BE2C (cell line): ENCODE results near the gene FOXM1.

ENCODE experiments used
- DNase-seq: peaks from one replicate; pipeline ENCODE4 v3.0.0-alpha.2; 2020
- H3K27me3 ChIP-seq: fragments of 250-450 bp; sonication (Bioruptor Pico); 2 replicates; pipeline ENCODE4 v1.5.1; 2020; ENCODE audit warnings: mild to moderate bottlenecking
- H3K36me3 ChIP-seq: fragments of 250-450 bp; sonication (Bioruptor Pico); 2 replicates; pipeline ENCODE4 v1.5.1; 2020; ENCODE audit warnings: mild to moderate bottlenecking
- H3K4me1 ChIP-seq: fragments of 250-450 bp; sonication (Bioruptor Pico); 2 replicates; pipeline ENCODE4 v1.5.1; 2020
- H3K4me3 ChIP-seq: 2 replicates; pipeline ENCODE4 v1.5.1; 2011; ENCODE audit warnings: low read depth, low read length
- H3K9me3 ChIP-seq: fragments of 250-450 bp; sonication (Bioruptor Pico); 2 replicates; pipeline ENCODE4 v1.5.1; 2020
- TF ChIP-seq, protein P1 (sequence below): IDR thresholded peaks from 2 replicates; pipeline ENCODE4 v1.5.1; 2012; ENCODE audit warnings: mild to moderate bottlenecking, low read depth, low read length

The FOXM1 gene

DNA sequence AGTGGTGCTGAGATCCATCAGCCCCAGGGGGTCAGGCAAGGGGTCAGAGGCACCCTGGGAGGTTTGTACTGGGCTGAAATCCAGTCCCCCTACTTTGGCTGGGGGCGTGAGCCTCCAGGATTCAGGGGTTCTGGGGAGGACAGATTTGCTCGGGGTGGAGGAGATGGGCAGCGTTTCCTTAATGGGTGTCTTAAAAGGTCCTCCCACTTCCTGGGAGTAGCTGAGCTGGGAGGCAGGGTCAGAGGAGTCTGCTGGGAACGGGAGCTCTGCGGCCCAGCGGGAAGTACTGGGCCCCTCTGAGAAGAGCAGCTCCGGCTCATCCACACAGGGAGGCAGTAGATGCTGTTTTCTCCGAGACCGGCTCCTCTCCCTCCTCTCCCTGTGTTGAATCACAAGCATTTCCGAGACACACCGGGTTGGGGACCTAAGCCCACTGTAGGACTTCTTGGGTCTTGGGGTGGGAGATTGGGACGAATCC, 18.0 kb downstream of the FOXM1 start:
- DNase-seq, result no peak
- Histone ChIP-seq H3K4me1 (no peaks in the 10 kb centered on the region), H3K36me3 (peaks cover 48% of the 10 kb centered on the region), H3K4me3 (no peak overlapping the region), H3K9me3 (no peaks in the 10 kb centered on the region), H3K27me3 (no peaks in the 10 kb centered on the region)
- TF ChIP-seq, protein P1, sequence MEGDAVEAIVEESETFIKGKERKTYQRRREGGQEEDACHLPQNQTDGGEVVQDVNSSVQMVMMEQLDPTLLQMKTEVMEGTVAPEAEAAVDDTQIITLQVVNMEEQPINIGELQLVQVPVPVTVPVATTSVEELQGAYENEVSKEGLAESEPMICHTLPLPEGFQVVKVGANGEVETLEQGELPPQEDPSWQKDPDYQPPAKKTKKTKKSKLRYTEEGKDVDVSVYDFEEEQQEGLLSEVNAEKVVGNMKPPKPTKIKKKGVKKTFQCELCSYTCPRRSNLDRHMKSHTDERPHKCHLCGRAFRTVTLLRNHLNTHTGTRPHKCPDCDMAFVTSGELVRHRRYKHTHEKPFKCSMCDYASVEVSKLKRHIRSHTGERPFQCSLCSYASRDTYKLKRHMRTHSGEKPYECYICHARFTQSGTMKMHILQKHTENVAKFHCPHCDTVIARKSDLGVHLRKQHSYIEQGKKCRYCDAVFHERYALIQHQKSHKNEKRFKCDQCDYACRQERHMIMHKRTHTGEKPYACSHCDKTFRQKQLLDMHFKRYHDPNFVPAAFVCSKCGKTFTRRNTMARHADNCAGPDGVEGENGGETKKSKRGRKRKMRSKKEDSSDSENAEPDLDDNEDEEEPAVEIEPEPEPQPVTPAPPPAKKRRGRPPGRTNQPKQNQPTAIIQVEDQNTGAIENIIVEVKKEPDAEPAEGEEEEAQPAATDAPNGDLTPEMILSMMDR, result no peak

DNA sequence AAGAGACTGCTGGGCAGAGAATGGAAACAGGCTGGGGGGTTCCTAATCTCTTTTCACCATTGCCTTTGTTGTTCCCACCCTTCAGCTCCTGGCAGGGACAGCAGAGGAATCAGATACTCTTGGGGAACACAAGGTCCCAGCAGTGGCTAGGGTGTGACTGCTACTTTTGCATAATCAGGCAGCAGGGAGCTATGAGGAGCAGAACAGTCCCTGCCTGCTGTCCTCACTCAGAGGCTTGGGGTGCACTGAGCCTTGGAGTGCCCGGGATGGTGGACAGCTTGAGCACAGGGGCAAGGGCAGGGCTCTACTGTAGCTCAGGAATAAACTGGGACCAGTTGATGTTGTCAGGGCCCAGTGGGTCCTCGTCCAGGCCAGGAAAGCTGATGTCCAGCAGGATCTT, 18.6 kb downstream of the FOXM1 start:
- no peak overlapping the region for H3K4me3 ChIP-seq
- H3K27me3 ChIP-seq, result no peaks in the 10 kb centered on the region
- no peak for DNase-seq
- H3K9me3 ChIP-seq, result no peaks in the 10 kb centered on the region
- peaks cover 41% of the 10 kb centered on the region for H3K36me3 ChIP-seq
- H3K4me1 ChIP-seq, result no peaks in the 10 kb centered on the region
- TF ChIP-seq, protein P1, result no peak

DNA sequence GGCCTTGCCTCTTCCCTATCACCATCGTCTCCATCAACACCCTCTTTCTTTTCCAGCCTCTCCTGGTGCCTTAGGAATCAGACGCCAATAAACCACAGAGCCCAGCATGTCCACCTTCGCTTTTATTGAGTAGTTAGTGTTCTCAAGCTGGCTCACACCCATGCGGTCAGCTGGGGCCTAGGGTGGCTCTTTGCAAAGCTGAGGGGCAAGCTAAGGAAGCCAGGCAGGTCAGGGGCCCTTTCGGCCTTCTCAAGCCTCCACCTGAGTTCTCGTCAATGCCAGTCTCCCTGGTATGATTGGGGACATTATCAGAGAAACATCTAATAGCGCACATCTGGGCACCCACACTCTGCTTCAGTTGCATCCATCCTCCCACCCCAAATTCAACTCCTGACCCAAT, 19.4 kb downstream of the FOXM1 start:
- H3K27me3 ChIP-seq, result no peaks in the 10 kb centered on the region
- no peak for DNase-seq
- H3K36me3 ChIP-seq, result peaks cover 34% of the 10 kb centered on the region
- H3K4me3 ChIP-seq, result no peak overlapping the region
- no peaks in the 10 kb centered on the region for H3K4me1 ChIP-seq
- TF ChIP-seq, protein P1, result no peak
- no peaks in the 10 kb centered on the region for H3K9me3 ChIP-seq

DNA sequence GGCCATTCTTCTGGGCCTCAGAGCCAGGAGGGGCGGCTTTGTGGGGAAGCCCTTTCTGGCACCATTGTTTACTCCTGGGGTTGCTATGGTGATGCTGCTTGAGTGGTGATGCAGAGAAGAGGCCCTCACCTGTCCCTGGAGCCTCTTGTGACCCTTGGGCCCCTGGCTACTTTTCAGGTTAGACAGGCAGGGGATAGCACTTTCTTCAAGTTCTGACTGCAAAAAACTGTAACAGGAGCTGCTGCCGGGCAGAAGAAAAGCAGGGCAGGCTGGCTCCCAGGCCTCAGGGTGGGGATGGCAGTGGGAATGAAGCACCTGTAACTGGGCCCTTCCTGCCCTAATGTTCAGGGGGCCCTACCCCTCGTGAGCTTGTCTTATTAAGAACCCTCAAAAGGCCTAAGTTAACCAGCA, 19.9 kb downstream of the FOXM1 start, which contains the start of gene TEX52:
Gene TEX52 (minus strand): TSS at position 19 of the 411 bp plus-strand sequence. CDS start 13 bp downstream, at position 6.
- no peak for DNase-seq
- H3K36me3 ChIP-seq, result peaks cover 28% of the 10 kb centered on the region
- TF ChIP-seq, protein P1, result no peak

DNA sequence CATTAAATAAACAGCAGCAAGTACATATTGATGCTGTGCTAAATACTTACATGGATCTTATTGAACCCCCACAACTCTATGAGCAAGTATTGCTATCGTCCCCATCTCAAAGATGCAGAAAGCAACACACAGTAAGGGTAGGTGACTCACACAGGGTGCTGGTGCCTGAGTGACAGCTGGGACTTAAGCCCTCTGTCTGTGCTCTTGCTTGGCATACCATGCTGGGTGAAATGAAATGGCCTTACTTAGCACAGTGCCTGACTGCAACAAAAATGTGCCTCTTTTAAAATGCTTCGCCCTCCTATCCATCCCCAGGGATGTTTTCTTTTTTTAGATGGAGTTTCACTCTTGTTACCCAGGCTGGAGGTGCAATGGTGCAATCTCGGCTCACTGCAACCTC, 20.9 kb downstream of the FOXM1 start:
- no peaks in the 10 kb centered on the region for H3K9me3 ChIP-seq
- TF ChIP-seq, protein P1, result no peak
- no peaks in the 10 kb centered on the region for H3K27me3 ChIP-seq
- no peak overlapping the region for H3K4me3 ChIP-seq
- peaks cover 22% of the 10 kb centered on the region for H3K36me3 ChIP-seq
- H3K4me1 ChIP-seq, result no peaks in the 10 kb centered on the region
- no peak for DNase-seq

More for the DNA sequence above, 19.9 kb downstream of the FOXM1 start, which contains the start of gene TEX52:
- Histone ChIP-seq H3K4me1 (no peaks in the 10 kb centered on the region), H3K27me3 (no peaks in the 10 kb centered on the region), H3K4me3 (no peak within 1 kb of the TSS), H3K9me3 (no peaks in the 10 kb centered on the region)

DNA sequence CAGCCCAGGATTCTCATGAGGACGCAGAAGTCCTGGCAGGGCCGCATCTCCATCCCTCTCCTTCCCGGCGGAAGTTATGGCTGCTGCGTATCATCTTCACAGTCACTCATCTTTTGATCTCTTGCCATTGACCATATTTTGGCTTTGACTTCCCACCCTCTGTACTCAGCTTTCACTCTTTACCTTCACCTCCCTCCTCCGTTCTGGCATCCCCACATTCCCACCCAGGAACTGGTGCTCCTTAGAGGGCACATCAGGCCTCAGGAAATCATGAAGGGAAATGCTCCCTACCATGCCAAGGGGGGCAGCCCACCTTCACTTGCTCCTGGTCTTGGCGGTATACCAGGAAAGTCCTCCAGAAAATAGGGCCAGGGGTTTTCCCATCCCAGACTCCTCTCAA, 21.4 kb downstream of the FOXM1 start:
- no peak for DNase-seq
- Histone ChIP-seq H3K27me3 (no peaks in the 10 kb centered on the region), H3K4me1 (no peaks in the 10 kb centered on the region), H3K4me3 (no peak overlapping the region), H3K36me3 (peaks cover 22% of the 10 kb centered on the region), H3K9me3 (no peaks in the 10 kb centered on the region)
- TF ChIP-seq, protein P1, result no peak
